Stimulated activated CD4-positive, alpha-beta T cell treated with anti-CD3 and anti-CD28 coated beads, Interleukin-1b, Interleukin-23, amount 100 ng/mL, for 48 hours (primary cell): ENCODE results near the gene AGAP1.
"Not testable (repeated sequence)": the region's sequence is repeated elsewhere in the genome, so short reads cannot be mapped to it uniquely, and the experiment has no call there.

Experiments
- DNase-seq: peaks from one replicate; pipeline ENCODE4 v3.0.0-alpha.2; 2020

AGAP1 gene

DNA sequence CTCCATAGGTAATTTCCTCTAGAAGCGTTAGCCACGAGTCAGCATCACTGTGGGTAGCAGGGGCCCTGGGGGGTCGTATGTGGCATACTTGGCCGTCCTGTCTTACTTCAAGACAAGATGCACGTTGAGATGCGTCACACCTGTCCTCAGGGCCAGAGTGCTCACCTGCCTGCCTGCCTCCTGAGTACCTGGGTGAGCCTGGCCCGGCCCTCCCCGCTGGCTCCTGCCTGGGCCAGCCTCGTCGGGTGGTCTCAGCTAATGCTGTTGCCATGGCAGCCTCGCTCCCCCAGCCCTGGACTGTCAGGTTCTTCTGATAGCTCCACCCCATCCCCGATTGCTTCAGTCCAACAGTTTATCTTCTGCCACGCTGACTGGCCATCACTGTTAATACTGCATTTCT lies 441.9 kb downstream of the AGAP1 start:
- DNase-seq: no peak

- DNase-seq: no peak
These were observed 442.6 kb downstream of the AGAP1 start for GRCh38 chr2:235936493-235936892.

GRCh38 chr2:235937087-235937486 lies 443.2 kb downstream of the AGAP1 start:
- no peak for DNase-seq

DNA sequence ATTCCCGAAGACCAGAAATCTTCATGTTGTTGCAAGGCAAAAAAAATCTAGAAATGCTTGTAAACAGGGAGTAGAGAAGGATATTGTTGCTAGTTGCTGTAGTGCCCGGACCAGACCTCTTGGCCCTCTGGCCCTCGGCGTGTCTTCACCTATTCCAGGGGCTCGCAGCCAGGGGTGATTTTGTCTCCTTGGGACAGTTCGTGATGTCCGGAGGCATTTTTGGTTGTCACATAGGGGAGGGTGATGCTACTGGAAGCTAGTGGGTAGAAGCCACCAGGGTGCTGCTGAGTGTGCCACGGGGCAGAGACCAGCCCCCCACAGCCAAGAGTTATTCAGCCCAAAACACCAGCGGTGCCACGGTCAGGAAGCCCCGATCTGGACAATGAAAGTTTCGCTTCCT lies 443.7 kb downstream of the AGAP1 start:
- no peak for DNase-seq

DNA sequence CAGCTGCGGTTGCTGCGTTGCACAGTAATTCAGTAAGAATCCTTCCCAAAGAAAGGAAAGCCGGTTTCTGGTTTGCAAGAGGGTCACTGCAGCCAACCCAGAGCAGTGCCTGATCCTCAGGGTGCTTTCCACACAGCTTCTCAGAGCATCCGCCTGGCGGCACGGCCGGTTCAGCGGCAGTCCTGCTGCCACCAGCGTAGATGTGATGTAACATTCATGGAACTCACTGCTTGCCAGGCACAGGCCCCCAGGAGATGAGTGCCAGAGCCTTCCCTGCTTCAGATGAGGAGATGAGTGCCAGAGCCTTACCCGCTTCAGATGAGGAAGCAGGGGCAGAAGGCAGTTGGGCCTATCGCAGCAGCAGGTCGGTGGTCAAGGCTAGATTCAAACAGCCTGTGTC lies 444.1 kb downstream of the AGAP1 start:
- DNase-seq: no peak

GRCh38 chr2:235938611-235939010 lies 444.8 kb downstream of the AGAP1 start:
- no peak for DNase-seq

- DNase-seq: no peak
These were observed 445.6 kb downstream of the AGAP1 start for GRCh38 chr2:235939471-235939870.

DNA sequence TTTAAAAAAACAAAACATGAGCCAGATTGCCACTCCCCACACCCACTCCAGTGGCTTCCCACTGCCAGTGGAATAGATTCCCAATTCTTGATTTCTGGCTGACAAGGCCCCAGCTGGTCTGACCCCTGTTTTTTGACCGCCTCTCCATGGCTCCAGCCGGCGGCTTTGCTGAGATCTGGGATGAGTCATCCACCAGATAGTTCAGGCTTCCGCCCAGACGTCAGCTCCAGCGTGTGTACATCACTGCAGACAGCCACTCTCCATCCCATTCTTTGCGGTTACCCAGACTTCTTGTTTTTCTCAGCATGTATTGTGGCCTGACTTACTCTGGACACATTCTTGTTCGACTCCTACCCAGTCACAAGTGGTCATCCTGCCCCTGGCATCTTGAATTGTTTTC lies 446.5 kb downstream of the AGAP1 start:
- no peak for DNase-seq

DNA sequence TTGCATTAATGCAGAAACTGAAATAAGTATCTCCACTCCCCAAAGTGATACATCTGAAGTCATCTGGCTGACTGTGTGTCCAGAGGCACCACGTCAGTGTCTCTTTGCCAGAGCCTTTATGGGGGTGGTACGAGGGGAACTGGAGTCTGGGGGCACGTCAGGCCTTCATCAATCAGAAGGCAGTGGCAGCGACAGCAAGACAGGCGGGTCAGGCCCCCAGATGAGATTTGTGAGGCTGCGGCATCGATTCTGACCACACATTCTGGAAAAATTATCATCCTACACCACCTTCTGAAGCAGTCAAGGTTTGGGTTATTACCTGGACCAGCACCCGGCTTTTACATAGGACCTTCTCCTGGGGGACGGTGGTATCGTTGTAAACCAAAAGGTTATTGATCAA lies 450.7 kb downstream of the AGAP1 start:
- no peak for DNase-seq

DNA sequence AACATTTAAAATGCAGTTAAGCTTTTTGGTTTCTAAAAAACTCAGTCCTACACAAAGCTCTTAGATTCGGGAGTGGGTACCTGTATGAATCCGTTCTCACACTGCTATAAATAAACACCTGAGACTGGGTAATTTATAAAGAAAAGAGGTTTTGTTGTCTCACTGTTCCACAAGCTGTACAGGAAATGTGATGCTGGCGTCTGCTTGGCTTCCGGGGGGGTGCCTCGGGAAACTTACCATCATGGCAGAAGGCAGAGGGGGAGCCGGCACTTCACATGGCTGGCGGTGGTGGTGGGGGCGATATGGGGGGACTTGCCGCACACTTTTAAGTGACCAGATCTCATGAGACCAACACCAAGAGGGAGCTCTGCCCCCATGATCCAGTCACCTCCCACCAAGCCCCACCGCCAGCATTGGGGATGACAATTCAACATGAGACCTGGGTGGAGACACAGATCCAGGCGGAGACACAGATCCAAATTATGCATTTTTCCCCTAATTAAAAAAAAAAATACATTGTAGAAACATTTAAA lies 451.8 kb downstream of the AGAP1 start:
- no peak for DNase-seq

GRCh38 chr2:235946590-235946989 lies 452.7 kb downstream of the AGAP1 start:
- no peak for DNase-seq

GRCh38 chr2:235947055-235947454 lies 453.2 kb downstream of the AGAP1 start:
- DNase-seq: not testable (repeated sequence)

DNA sequence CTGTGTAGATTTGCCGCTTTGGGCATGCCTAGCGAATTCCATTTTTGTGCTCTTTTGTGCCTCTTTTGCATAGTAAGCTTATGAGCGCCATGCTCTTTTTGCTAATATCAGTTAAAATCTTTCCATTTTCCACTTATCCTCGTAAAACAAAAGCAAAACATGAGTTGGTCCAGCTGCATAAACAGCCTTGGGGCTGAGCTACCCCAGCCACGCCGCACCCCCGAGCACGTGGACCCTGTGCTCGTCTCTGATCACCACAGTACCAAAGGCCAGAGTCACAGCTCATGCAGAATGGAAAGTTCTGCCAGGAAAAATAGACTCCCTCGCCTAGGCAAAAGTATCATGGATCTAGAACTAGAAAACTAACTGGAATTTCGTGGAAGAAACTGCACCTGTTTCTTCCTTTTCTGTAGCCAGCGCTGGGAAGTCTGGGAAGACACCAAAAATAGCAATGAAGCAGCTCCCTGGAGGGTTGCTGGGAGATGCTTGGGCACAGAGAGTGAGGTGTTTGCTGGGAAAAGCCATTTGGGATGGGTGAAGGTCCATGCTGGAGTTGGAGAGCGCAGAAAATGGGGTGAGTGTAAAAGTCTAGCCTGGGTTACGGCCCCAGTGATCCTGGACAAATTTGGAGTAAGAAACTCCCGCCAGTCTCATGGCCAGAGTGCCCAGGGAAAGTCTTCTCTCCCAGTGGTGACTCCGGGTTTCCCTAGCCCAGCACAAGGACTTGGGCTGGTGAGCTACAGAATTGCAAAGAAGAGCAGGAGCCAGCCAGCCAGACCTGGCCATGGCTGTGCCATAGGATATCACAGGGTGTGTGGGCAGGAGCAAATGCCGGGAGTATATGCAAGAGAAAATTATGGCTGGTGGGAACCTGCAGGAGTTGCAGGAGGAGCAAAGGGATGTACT lies 456.0 kb downstream of the AGAP1 start:
- no peak for DNase-seq

- no peak for DNase-seq
These were observed 456.6 kb downstream of the AGAP1 start for GRCh38 chr2:235950473-235950809.

DNA sequence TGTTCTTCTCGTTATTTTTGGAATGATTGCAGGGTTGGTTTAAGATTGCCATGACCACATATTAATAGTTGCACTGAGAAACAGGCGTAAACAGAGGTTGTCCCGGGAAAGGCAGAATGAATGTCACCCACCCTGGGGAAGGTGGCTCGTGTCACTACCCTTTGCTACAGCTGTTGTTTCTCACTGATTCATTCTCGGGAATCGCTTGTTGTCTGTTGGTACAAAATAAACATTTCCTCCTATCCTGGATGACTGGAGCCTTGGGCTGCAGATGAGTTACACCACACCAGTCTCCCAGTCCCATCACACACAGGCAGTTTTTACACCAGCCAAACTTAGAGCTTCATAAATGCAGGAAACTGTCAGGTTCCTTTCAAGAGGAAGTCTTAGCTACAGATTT lies 457.6 kb downstream of the AGAP1 start:
- no peak for DNase-seq

DNA sequence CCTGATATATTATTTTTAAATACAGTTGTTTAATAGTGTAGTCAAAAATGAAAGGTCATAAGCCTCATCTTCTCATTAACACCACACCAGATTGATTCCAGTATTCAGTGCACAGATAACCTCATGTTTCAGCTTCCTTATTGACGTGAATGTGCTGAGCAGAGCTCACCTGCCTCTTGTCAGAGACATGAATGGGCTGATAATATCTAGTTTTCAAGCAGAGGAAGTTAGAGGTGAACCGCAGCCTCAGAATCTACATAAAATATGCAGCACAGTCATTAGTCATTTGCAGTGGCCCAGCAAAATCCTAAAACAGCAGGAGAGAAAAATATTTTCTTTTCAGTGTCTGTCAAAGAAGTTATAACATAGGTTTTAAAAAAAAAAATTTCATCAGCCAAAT lies 458.1 kb downstream of the AGAP1 start:
- peak; percentile 11 for DNase-seq

DNA sequence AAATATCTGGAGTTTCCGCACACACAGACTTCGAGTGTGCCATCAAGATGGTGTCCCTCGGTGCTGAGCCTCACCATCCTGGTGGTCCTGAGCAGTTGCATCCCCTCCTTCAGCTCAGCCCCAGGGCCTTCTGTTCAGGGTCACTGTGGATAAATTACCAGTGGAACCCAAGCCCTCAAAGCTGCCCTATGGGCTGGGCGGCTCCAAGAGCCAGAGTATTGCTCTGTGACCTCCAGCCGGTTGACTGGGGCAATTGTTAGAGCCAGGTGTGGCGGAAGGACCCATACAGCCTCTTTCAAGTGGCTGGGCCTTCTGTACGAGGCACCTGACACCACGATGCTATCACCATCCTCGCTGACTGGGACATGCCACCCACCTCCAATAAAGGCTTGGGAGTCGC lies 458.9 kb downstream of the AGAP1 start:
- no peak for DNase-seq

DNA sequence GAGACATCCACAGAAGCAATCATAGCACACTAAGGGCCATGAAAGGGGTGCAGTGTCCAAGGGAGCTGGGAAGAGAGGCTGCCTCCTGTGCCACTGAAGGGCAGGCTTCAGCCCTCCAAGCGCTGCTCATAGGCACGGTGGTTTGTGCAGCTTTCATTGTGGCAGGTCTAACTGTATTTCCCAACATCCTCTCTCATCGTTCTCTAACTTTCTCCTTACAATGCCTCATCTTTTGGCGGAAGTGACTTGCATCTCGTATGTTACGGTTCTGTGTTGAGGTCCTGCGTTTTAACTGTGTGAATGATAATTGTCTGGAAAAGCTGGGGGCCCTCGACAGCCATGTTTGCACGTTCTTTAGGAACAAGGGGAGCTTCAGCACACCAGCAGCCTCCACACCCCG lies 460.4 kb downstream of the AGAP1 start:
- DNase-seq: no peak

DNA sequence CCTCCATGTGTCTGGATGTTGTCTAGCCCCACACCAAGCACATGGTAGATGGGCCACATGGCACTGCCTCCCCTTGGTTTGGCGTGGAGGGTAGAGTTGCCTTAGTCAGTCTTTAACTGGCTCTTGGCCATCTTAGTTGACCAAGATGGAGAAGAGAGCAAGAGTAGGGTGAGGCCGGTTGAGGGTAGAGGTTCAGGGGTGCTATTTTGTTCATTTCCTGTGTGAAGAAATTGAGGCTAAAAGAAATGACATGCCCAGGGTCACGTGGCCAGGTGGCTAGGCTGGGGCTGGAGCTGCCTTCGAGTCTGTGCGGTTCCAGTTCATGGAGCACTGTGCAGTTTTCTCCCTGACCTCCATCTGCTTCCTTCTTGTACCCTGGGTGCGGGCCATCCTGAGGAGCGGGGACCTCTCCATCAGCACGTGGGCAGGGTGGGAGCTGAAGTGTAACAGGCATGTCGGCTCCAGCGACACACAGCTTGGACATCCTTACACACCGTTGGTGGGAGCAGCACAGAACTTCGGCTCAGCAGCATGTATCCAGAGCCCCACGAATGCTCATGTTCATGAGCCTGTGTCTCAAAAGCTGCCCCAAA lies 461.1 kb downstream of the AGAP1 start:
- no peak for DNase-seq

GRCh38 chr2:235955664-235956063 lies 461.8 kb downstream of the AGAP1 start:
- DNase-seq: no peak

GRCh38 chr2:235956281-235956970 lies 462.6 kb downstream of the AGAP1 start:
- DNase-seq: no peak

- DNase-seq: no peak
These were observed 463.4 kb downstream of the AGAP1 start for GRCh38 chr2:235957251-235957650.

GRCh38 chr2:235958221-235958930 lies 464.5 kb downstream of the AGAP1 start:
- DNase-seq: no peak
